Left lung (tissue), 10 donors: ENCODE data around the gene NMNAT3. TPM values are rescaled to one million over a fixed set of nuclear protein-coding genes. Genes with fewer than 3 reads are reported as not detected.

Source experiments
- ATAC-seq: fragments of 200-7000 bp; cut with Tn5 transposase; one replicate; pipeline ENCODE4 v1.9.1; 2020; ENCODE audit warnings: moderate library complexity
- DNase-seq, 4 donors: peaks; one replicate each; pipeline ENCODE4 v3.0.0-alpha.2; 2013 to 2020
- H3K27ac ChIP-seq, 2 donors: fragments of 200-600 bp; sonication (generic) in 1 of 2; one replicate each; pipeline versions ENCODE4 v1.5.0 to v1.8.0; 2020 to 2021
- H3K27me3 ChIP-seq, 2 donors: fragments of 200-600 bp; sonication (generic) in 1 of 2; one replicate each; pipeline versions ENCODE4 v1.5.0 to v1.8.0; 2020 to 2021
- H3K36me3 ChIP-seq, 2 donors: fragments of 200-600 bp; sonication (generic) in 1 of 2; one replicate each; pipeline versions ENCODE4 v1.5.0 to v1.8.0; 2020 to 2021
- H3K4me1 ChIP-seq, 2 donors: fragments of 200-600 bp; one replicate each; pipeline ENCODE4 v1.8.0; 2021
- H3K4me3 ChIP-seq, 2 donors: fragments of 200-600 bp; sonication (generic) in 1 of 2; one replicate each; pipeline versions ENCODE4 v1.5.0 to v1.8.0; 2020 to 2021; ENCODE audit warnings: mild to moderate bottlenecking in 1 of 2
- H3K9me3 ChIP-seq, 2 donors: fragments of 200-600 bp; sonication (generic) in 1 of 2; one replicate each; pipeline versions ENCODE4 v1.5.0 to v1.8.0; 2020 to 2021
- CTCF ChIP-seq, 2 donors: fragments of 200-600 bp; sonication (generic) in 1 of 2; IDR thresholded peaks; one replicate each; pipeline versions ENCODE4 v1.5.0 to v1.8.0; 2021; ENCODE audit warnings: antibody characterized with exemption in 2 of 2
- intact Hi-C, 2 donors: fragments of 100-400 bp; cut with DNase I; formaldehyde crosslinking; loops; one replicate each; pipeline versions ENCODE4 v1.11.2 to v1.14.2; 2022
- polyA plus RNA-seq, 6 donors: library from polyadenylated mRNA; unstranded; fragments of 120-200 nt; gene quantifications; one replicate each; pipeline ENCODE4 v1.2.1, GENCODE V29; 2013; ENCODE audit not compliant: insufficient read length in 6 of 6
- total RNA-seq, 2 donors: library from RNA; stranded (reverse); fragmentation: NEBNext Ultra II Directional; extraction: Animal tissue kit (Norgen Biotek cat#: 25700); gene quantifications; one replicate each; pipeline ENCODE4 v1.2.1, GENCODE V29; 2021
- donor health status: DM: no; HTN: yes; CAD: no.
- donor health status: DM: no; HTN: no; CAD: no.

Gene NMNAT3
- total and polyA plus RNA-seq, 8 donors = 3.2 to 8.0 (median 6.0) TPM

GRCh38 chr3:139608924-139609323 lies 68.8 kb downstream of the NMNAT3 start:
- ATAC-seq (no peak), DNase-seq (no peak)
- H3K9me3 ChIP-seq = no peaks in the 10 kb centered on the region
- no peaks in the 10 kb centered on the region for H3K4me1 ChIP-seq
- H3K27ac ChIP-seq = no peak overlapping the region
- no peak overlapping the region for H3K4me3 ChIP-seq
- intact Hi-C loops = no loop called here
- H3K36me3 ChIP-seq = no peaks in the 10 kb centered on the region
- no peaks in the 10 kb centered on the region for H3K27me3 ChIP-seq
- no peak for TF ChIP-seq CTCF (IDR thresholded peaks at IDR 0.05)

- Histone ChIP-seq H3K4me1 (no peaks in the 10 kb centered on the region), H3K36me3 (no peaks in the 10 kb centered on the region), H3K27me3 (no peaks in the 10 kb centered on the region), H3K27ac (no peak overlapping the region), H3K9me3 (no peaks in the 10 kb centered on the region), H3K4me3 (no peak overlapping the region)
- intact Hi-C loops = no loop called here
- DNase-seq = no peak
- no peak for TF ChIP-seq CTCF (IDR thresholded peaks at IDR 0.05)
- ATAC-seq = no peak
Observed at GRCh38 chr3:139608108-139608380, 69.7 kb downstream of the NMNAT3 start.

GRCh38 chr3:139607257-139608107 lies 70.3 kb downstream of the NMNAT3 start:
- H3K27ac ChIP-seq = no peak overlapping the region
- no peak overlapping the region for H3K4me3 ChIP-seq
- H3K27me3 ChIP-seq = no peaks in the 10 kb centered on the region
- intact Hi-C loops = no loop called here
- DNase-seq = no peak
- H3K9me3 ChIP-seq = no peaks in the 10 kb centered on the region
- no peaks in the 10 kb centered on the region for H3K36me3 ChIP-seq
- H3K4me1 ChIP-seq = no peaks in the 10 kb centered on the region
- ATAC-seq = no peak
- TF ChIP-seq CTCF (IDR thresholded peaks at IDR 0.05) = no peak

- ATAC-seq (no peak), DNase-seq (no peak)
- Histone ChIP-seq H3K27me3 (no peaks in the 10 kb centered on the region), H3K27ac (no peak overlapping the region), H3K4me1 (no peaks in the 10 kb centered on the region), H3K36me3 (no peaks in the 10 kb centered on the region), H3K4me3 (no peak overlapping the region), H3K9me3 (no peaks in the 10 kb centered on the region)
- intact Hi-C loops = no loop called here
- no peak for TF ChIP-seq CTCF (IDR thresholded peaks at IDR 0.05)
Observed at GRCh38 chr3:139602003-139602402, 75.8 kb downstream of the NMNAT3 start.

GRCh38 chr3:139601191-139601961 lies 76.4 kb downstream of the NMNAT3 start:
- no peaks in the 10 kb centered on the region for H3K9me3 ChIP-seq
- DNase-seq = no peak
- intact Hi-C loops = no loop called here
- no peak for TF ChIP-seq CTCF (IDR thresholded peaks at IDR 0.05)
- no peak for ATAC-seq
- H3K4me3 ChIP-seq = no peak overlapping the region
- H3K27ac ChIP-seq = no peak overlapping the region
- H3K4me1 ChIP-seq = no peaks in the 10 kb centered on the region
- H3K27me3 ChIP-seq = no peaks in the 10 kb centered on the region
- H3K36me3 ChIP-seq = no peaks in the 10 kb centered on the region
